Omental fat pad (tissue), 4 donors: Measurements from ENCODE around the gene MECR. TPM values are rescaled to one million over a fixed set of nuclear protein-coding genes. Genes with fewer than 3 reads are reported as not detected.
A peak's percentile ranks its signal among the peaks of the same experiment; 100 is the strongest.
"Not testable (repeated sequence)": the region's sequence is repeated elsewhere in the genome, so short reads cannot be mapped to it uniquely, and the experiment has no call there.

Source experiments
- ATAC-seq: fragments of 150-250 bp; one replicate; pipeline ENCODE4 v1.9.1; 2016; ENCODE audit warnings: mild to moderate bottlenecking, moderate library complexity; ENCODE audit not compliant: low FRiP score
- DNase-seq: peaks from one replicate; pipeline ENCODE4 v3.0.0-alpha.2; 2019; ENCODE audit warnings: low spot score
- CTCF ChIP-seq, 3 donors: fragments of 450-650 bp; IDR thresholded peaks; one replicate each; pipeline ENCODE4 v1.5.1; 2016 to 2017; ENCODE audit warnings: antibody characterized with exemption in 3 of 3, mild to moderate bottlenecking in 3 of 3, moderate library complexity in 2 of 3
- total RNA-seq, 4 donors: library from RNA; depleted of rRNA; stranded (reverse); fragments of >200 nt; gene quantifications; one replicate each; pipeline ENCODE4 v1.1.0, GENCODE V29; 2016

Gene MECR
- total RNA-seq, 4 donors from 2014 or later = 18.0 to 29.4 (median 20.8) TPM

GRCh38 chr1:29162476-29163138 lies 68.1 kb downstream of the MECR start:
- DNase-seq (no peak), ATAC-seq (no peak)
- TF ChIP-seq CTCF (IDR thresholded peaks at IDR 0.05) = no peak

- no peak for DNase-seq
- ATAC-seq = no peak
- no peak for TF ChIP-seq CTCF (IDR thresholded peaks at IDR 0.05)
Measured at GRCh38 chr1:29162025-29162424, 68.7 kb downstream of the MECR start.

GRCh38 chr1:29159773-29160172 lies 71.0 kb downstream of the MECR start:
- no peak for ATAC-seq
- DNase-seq = no peak
- TF ChIP-seq CTCF (IDR thresholded peaks at IDR 0.05) = no peak

GRCh38 chr1:29157269-29157601 lies 73.5 kb downstream of the MECR start:
- DNase-seq = no peak
- no peak for TF ChIP-seq CTCF (IDR thresholded peaks at IDR 0.05)
- ATAC-seq = no peak

- TF ChIP-seq CTCF (IDR thresholded peaks at IDR 0.05) = no peak
- DNase-seq (no peak), ATAC-seq (peak; percentile 56)
Measured at GRCh38 chr1:29156543-29157268, 74.0 kb downstream of the MECR start.

GRCh38 chr1:29152046-29152805 lies 78.5 kb downstream of the MECR start:
- no peak for ATAC-seq

GRCh38 chr1:29150346-29150745 lies 80.4 kb downstream of the MECR start:
- not testable (repeated sequence) for ATAC-seq, DNase-seq

More at GRCh38 chr1:29152046-29152805, 78.5 kb downstream of the MECR start:
- TF ChIP-seq CTCF (IDR thresholded peaks at IDR 0.05) = no peak
- DNase-seq = no peak
